ENCODE measurements around the gene RIPK3. TPM values are rescaled to one million over a fixed set of nuclear protein-coding genes. Genes with fewer than 3 reads are reported as not detected.

Gene RIPK3
- total RNA-seq, 1 experiment from 2014 or later = 11.0 TPM

GRCh38 chr14:24365600-24366412, 26.0 kb upstream of the RIPK3 start:
- BruUV-seq (replicated peaks) = TSS peak; percentile 78
- H3K4me3 Mint-ChIP-seq (ENCODE audit: low read depth, unreplicated experiment) = peak overlapping the region; percentile 66
- H3K36me3 Mint-ChIP-seq (ENCODE audit: insufficient read depth, unreplicated experiment) = peaks cover 32% of the 10 kb centered on the region
- DNase-seq = peak; percentile 91
- H3K27me3 Mint-ChIP-seq (ENCODE audit: unreplicated experiment) = no peaks in the 10 kb centered on the region
- CTCF ChIA-PET = interaction anchor here (0.6 to 2.3 kb wide), 13 partner anchors 14 to 726 kb away, joined by 3 to 53 read pairs (median 7); partner anchors contain the start of genes CBLN3, KHNYN, NYNRIN and RIPK3
- intact Hi-C loops (cut with micrococcal nuclease; ENCODE audit: unreplicated experiment) = loop anchor here (1.0 to 5.0 kb wide), 4 partner anchors 26 to 65 kb away; no protein-coding TSS in a partner anchor
- H3K27ac Mint-ChIP-seq (ENCODE audit: unreplicated experiment) = peak overlapping the region; percentile 86
- peaks cover 11% of the 10 kb centered on the region for H3K4me1 Mint-ChIP-seq (ENCODE audit: low read depth, unreplicated experiment)
- TF ChIP-seq CTCF (IDR thresholded peaks at IDR 0.05; ENCODE audit: unreplicated experiment) = peak; percentile 82
- H3K9me3 Mint-ChIP-seq (ENCODE audit: low read depth, unreplicated experiment) = no peaks in the 10 kb centered on the region

- H3K9me3 Mint-ChIP-seq (ENCODE audit: low read depth, unreplicated experiment) = no peaks in the 10 kb centered on the region
- TF ChIP-seq CTCF (IDR thresholded peaks at IDR 0.05; ENCODE audit: unreplicated experiment) = no peak
- no peak overlapping the region for H3K27ac Mint-ChIP-seq (ENCODE audit: unreplicated experiment)
- H3K36me3 Mint-ChIP-seq (ENCODE audit: insufficient read depth, unreplicated experiment) = peaks cover 32% of the 10 kb centered on the region
- H3K27me3 Mint-ChIP-seq (ENCODE audit: unreplicated experiment) = no peaks in the 10 kb centered on the region
- CTCF ChIA-PET = interaction anchor here (1.2 to 2.3 kb wide), 3 partner anchors 32 to 72 kb away, joined by 9 to 53 read pairs (median 14); partner anchors contain the start of genes CBLN3 and KHNYN
- no peak overlapping the region for H3K4me3 Mint-ChIP-seq (ENCODE audit: low read depth, unreplicated experiment)
- peaks cover 11% of the 10 kb centered on the region for H3K4me1 Mint-ChIP-seq (ENCODE audit: low read depth, unreplicated experiment)
- DNase-seq = no peak
- BruUV-seq (replicated peaks) = no TSS peak
- intact Hi-C loops (cut with micrococcal nuclease; ENCODE audit: unreplicated experiment) = loop anchor here (1.0 to 5.0 kb wide), 3 partner anchors 27 to 66 kb away; no protein-coding TSS in a partner anchor
These were observed 25.1 kb upstream of the RIPK3 start for GRCh38 chr14:24364841-24365240.

- intact Hi-C loops (cut with micrococcal nuclease; ENCODE audit: unreplicated experiment) = no loop called here
- peaks cover 30% of the 10 kb centered on the region for H3K36me3 Mint-ChIP-seq (ENCODE audit: insufficient read depth, unreplicated experiment)
- DNase-seq = no peak
- H3K4me3 Mint-ChIP-seq (ENCODE audit: low read depth, unreplicated experiment) = no peak overlapping the region
- H3K4me1 Mint-ChIP-seq (ENCODE audit: low read depth, unreplicated experiment) = peaks cover 11% of the 10 kb centered on the region
- TF ChIP-seq CTCF (IDR thresholded peaks at IDR 0.05; ENCODE audit: unreplicated experiment) = no peak
- no TSS peak for BruUV-seq (replicated peaks)
- no peak overlapping the region for H3K27ac Mint-ChIP-seq (ENCODE audit: unreplicated experiment)
- no peaks in the 10 kb centered on the region for H3K27me3 Mint-ChIP-seq (ENCODE audit: unreplicated experiment)
- no peaks in the 10 kb centered on the region for H3K9me3 Mint-ChIP-seq (ENCODE audit: low read depth, unreplicated experiment)
- CTCF ChIA-PET = interaction anchor here (1.1 to 2.0 kb wide), 3 partner anchors 30 to 68 kb away, joined by 3 to 6 read pairs (median 5); no protein-coding TSS in a partner anchor
These were observed 23.6 kb upstream of the RIPK3 start for GRCh38 chr14:24363401-24363800.

- no TSS peak for BruUV-seq (replicated peaks)
- Mint-ChIP-seq H3K27me3 (ENCODE audit: unreplicated experiment) (no peaks in the 10 kb centered on the region), H3K4me3 (ENCODE audit: low read depth, unreplicated experiment) (no peak overlapping the region), H3K36me3 (ENCODE audit: insufficient read depth, unreplicated experiment) (peaks cover 20% of the 10 kb centered on the region), H3K9me3 (ENCODE audit: low read depth, unreplicated experiment) (no peaks in the 10 kb centered on the region), H3K27ac (ENCODE audit: unreplicated experiment) (no peak overlapping the region), H3K4me1 (ENCODE audit: low read depth, unreplicated experiment) (peaks cover 11% of the 10 kb centered on the region)
- no peak for TF ChIP-seq CTCF (IDR thresholded peaks at IDR 0.05; ENCODE audit: unreplicated experiment)
- no peak for DNase-seq
- CTCF ChIA-PET = interaction anchor here (1.1 to 2.0 kb wide), 3 partner anchors 29 to 69 kb away, joined by 3 to 6 read pairs (median 5); no protein-coding TSS in a partner anchor
- intact Hi-C loops (cut with micrococcal nuclease; ENCODE audit: unreplicated experiment) = no loop called here
These were observed 22.6 kb upstream of the RIPK3 start for GRCh38 chr14:24362241-24362960.
